GM12865 (cell line): ENCODE data around the gene UQCRC1.

Experiments used
- DNase-seq: peaks from one replicate; pipeline ENCODE4 v3.0.0; 2010; ENCODE audit warnings: low read depth
- H3K4me3 ChIP-seq: 2 replicates; pipeline ENCODE4 v1.5.1; 2011; ENCODE audit warnings: mild to moderate bottlenecking, low read depth, low read length, control low read depth
- CTCF ChIP-seq: IDR thresholded peaks from 2 replicates; pipeline ENCODE4 v1.5.1; 2011; ENCODE audit warnings: low read length, control low read depth, low read depth, inconsistent platforms; ENCODE audit not compliant: insufficient read depth; ENCODE audit errors: missing control alignments

Gene UQCRC1

GRCh38 chr3:48651771-48652170, 42.3 kb upstream of the UQCRC1 start:
- no peak for TF ChIP-seq CTCF
- no peak overlapping the region for H3K4me3 ChIP-seq
- DNase-seq, result no peak

- DNase-seq, result no peak
- TF ChIP-seq CTCF, result no peak
- H3K4me3 ChIP-seq, result no peak overlapping the region
These were observed 41.3 kb upstream of the UQCRC1 start for GRCh38 chr3:48650723-48651122.

- no peak for DNase-seq
- no peak for TF ChIP-seq CTCF
- H3K4me3 ChIP-seq, result no peak overlapping the region
These were observed 38.9 kb upstream of the UQCRC1 start for GRCh38 chr3:48648188-48648850.

GRCh38 chr3:48647714-48648113, 38.3 kb upstream of the UQCRC1 start:
- no peak for TF ChIP-seq CTCF
- no peak for DNase-seq

GRCh38 chr3:48644898-48645760, 35.7 kb upstream of the UQCRC1 start:
- no peak for DNase-seq
- no peak overlapping the region for H3K4me3 ChIP-seq
- no peak for TF ChIP-seq CTCF

More at GRCh38 chr3:48647714-48648113, 38.3 kb upstream of the UQCRC1 start:
- no peak overlapping the region for H3K4me3 ChIP-seq

- DNase-seq, result no peak
- no peak for TF ChIP-seq CTCF
- H3K4me3 ChIP-seq, result no peak overlapping the region
These were observed 33.2 kb upstream of the UQCRC1 start for GRCh38 chr3:48642605-48643004.
